Lower leg skin (tissue), 3 donors: ENCODE results near the gene MAEA.

Experiments used
- POLR2A ChIP-seq, 2 donors: fragments of 450-650 bp; IDR thresholded peaks; one replicate each; pipeline ENCODE4 v1.6.1; 2016 to 2017; ENCODE audit warnings: antibody characterized with exemption in 2 of 2, mild to moderate bottlenecking in 1 of 2, moderate library complexity in 1 of 2
- TF ChIP-seq, protein P1 (sequence below), 3 donors: fragments of 450-650 bp; IDR thresholded peaks; one replicate each; pipeline ENCODE4 v1.5.1; 2016; ENCODE audit warnings: antibody characterized with exemption in 3 of 3, mild to moderate bottlenecking in 3 of 3, moderate library complexity in 2 of 3

DNA sequence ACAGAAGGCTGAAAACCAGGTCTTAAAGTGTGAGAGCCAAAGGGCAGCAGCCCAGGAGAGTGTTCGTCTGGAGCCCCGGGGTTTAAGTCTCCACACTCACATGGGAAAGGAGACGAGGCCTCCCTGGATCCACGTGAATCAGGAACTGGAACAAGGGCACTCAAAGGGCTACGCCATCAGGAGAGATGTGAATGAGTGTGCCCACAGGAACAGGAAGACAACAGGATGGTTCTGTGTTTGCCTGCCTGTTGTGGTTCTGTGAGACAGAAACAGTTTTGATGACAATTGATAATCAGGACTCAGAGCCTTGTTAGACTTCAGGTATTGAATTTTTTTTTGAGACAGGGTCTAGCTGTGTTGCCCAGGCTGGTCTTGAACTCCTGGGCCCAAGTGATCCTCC is 35.9 kb upstream of the MAEA start:
- TF ChIP-seq, protein P1, sequence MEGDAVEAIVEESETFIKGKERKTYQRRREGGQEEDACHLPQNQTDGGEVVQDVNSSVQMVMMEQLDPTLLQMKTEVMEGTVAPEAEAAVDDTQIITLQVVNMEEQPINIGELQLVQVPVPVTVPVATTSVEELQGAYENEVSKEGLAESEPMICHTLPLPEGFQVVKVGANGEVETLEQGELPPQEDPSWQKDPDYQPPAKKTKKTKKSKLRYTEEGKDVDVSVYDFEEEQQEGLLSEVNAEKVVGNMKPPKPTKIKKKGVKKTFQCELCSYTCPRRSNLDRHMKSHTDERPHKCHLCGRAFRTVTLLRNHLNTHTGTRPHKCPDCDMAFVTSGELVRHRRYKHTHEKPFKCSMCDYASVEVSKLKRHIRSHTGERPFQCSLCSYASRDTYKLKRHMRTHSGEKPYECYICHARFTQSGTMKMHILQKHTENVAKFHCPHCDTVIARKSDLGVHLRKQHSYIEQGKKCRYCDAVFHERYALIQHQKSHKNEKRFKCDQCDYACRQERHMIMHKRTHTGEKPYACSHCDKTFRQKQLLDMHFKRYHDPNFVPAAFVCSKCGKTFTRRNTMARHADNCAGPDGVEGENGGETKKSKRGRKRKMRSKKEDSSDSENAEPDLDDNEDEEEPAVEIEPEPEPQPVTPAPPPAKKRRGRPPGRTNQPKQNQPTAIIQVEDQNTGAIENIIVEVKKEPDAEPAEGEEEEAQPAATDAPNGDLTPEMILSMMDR (IDR thresholded peaks at IDR 0.05) = no peak
- no peak for TF ChIP-seq POLR2A (IDR thresholded peaks at IDR 0.05)
